SK-N-SH treated with all-trans-retinoic acid at 6 μM for 48 hours (cell line): ENCODE results near the gene CFAP61.

Source experiments
- ATAC-seq: fragments of 200-7000 bp; cut with Tn5 transposase; 3 replicates; pipeline ENCODE4 v1.9.1; 2020; ENCODE audit warnings: mild to moderate bottlenecking, moderate library complexity
- ARNTL ChIP-seq: fragments of 450-650 bp; formaldehyde crosslinking; IDR thresholded peaks from 2 replicates; pipeline ENCODE4 v1.5.0; 2020; ENCODE audit warnings: low read depth, mild to moderate bottlenecking, moderate library complexity, borderline replicate concordance
- BACH2 ChIP-seq: fragments of 250-450 bp; sonication (Bioruptor Pico); IDR thresholded peaks from 2 replicates; pipeline ENCODE4 v1.9.0; 2021; ENCODE audit warnings: mild to moderate bottlenecking, borderline replicate concordance
- CSDC2 ChIP-seq: fragments of 250-450 bp; sonication (Bioruptor Pico); IDR thresholded peaks from 2 replicates; pipeline ENCODE4 v1.5.0; 2020; ENCODE audit warnings: mild to moderate bottlenecking, moderate library complexity
- GLIS3 ChIP-seq: fragments of 250-450 bp; sonication (Bioruptor Pico); IDR thresholded peaks from 2 replicates; pipeline ENCODE4 v1.5.0; 2020; ENCODE audit warnings: mild to moderate bottlenecking, moderate library complexity
- ISL1 ChIP-seq: fragments of 250-450 bp; sonication (Bioruptor Pico); IDR thresholded peaks from 2 replicates; pipeline ENCODE4 v2.1.2; 2022; ENCODE audit warnings: mild to moderate bottlenecking, moderate library complexity
- PPARA ChIP-seq: fragments of 250-450 bp; sonication (Bioruptor Pico); IDR thresholded peaks from 2 replicates; pipeline ENCODE4 v1.5.0; 2020; ENCODE audit warnings: mild to moderate bottlenecking, borderline replicate concordance
- SNAI2 ChIP-seq: fragments of 250-450 bp; sonication (Bioruptor Pico); IDR thresholded peaks from 2 replicates; pipeline ENCODE4 v1.5.0; 2020; ENCODE audit warnings: mild to moderate bottlenecking, moderate library complexity
- TCF4 ChIP-seq: fragments of 250-450 bp; sonication (Bioruptor Pico); IDR thresholded peaks from 2 replicates; pipeline ENCODE4 v1.8.0; 2021; ENCODE audit warnings: mild to moderate bottlenecking, moderate library complexity, borderline replicate concordance
- TOX ChIP-seq: fragments of 250-450 bp; sonication (Bioruptor Pico); IDR thresholded peaks from 2 replicates; pipeline ENCODE4 v1.8.0; 2021; ENCODE audit warnings: mild to moderate bottlenecking, moderate library complexity, borderline replicate concordance
- ZC3H10 ChIP-seq: fragments of 250-450 bp; sonication (Bioruptor Pico); IDR thresholded peaks from 2 replicates; pipeline ENCODE4 v1.5.1; 2021; ENCODE audit warnings: mild to moderate bottlenecking, moderate library complexity
- ZFP3 ChIP-seq: fragments of 250-450 bp; sonication (Bioruptor Pico); IDR thresholded peaks from 2 replicates; pipeline ENCODE4 v1.5.0; 2020; ENCODE audit warnings: mild to moderate bottlenecking, moderate library complexity
- ZFP30 ChIP-seq: fragments of 450-650 bp; formaldehyde crosslinking; IDR thresholded peaks from 2 replicates; pipeline ENCODE4 v1.5.0; 2022; ENCODE audit warnings: mild to moderate bottlenecking, moderate library complexity
- ZNF565 ChIP-seq: fragments of 450-650 bp; formaldehyde crosslinking; conservative IDR thresholded peaks from 2 replicates; pipeline ENCODE4 v1.5.0; 2020; ENCODE audit warnings: low read depth, mild to moderate bottlenecking, moderate library complexity
- ZNF70 ChIP-seq: fragments of 450-650 bp; formaldehyde crosslinking; IDR thresholded peaks from 2 replicates; pipeline ENCODE4 v1.5.0; 2020; ENCODE audit warnings: mild to moderate bottlenecking, moderate library complexity
- ZNF8 ChIP-seq: fragments of 450-650 bp; formaldehyde crosslinking; IDR thresholded peaks from 2 replicates; pipeline ENCODE4 v1.5.0; 2020; ENCODE audit warnings: mild to moderate bottlenecking, moderate library complexity
- TF ChIP-seq, protein P1 (sequence below): fragments of 250-450 bp; sonication (Bioruptor Pico); IDR thresholded peaks from 2 replicates; pipeline ENCODE4 v1.5.1; 2021; ENCODE audit warnings: mild to moderate bottlenecking, moderate library complexity
- TF ChIP-seq, protein P2 (sequence below): fragments of 250-450 bp; sonication (Bioruptor Pico); IDR thresholded peaks from 2 replicates; pipeline ENCODE4 v1.5.0; 2020; ENCODE audit warnings: mild to moderate bottlenecking, moderate library complexity
- TF ChIP-seq, protein P3 (sequence below): fragments of 250-450 bp; sonication (Bioruptor Pico); IDR thresholded peaks from 2 replicates; pipeline ENCODE4 v1.8.0; 2021; ENCODE audit warnings: low read depth, mild to moderate bottlenecking, moderate library complexity, borderline replicate concordance
- TF ChIP-seq, protein P4 (sequence below): fragments of 250-450 bp; sonication (Bioruptor Pico); IDR thresholded peaks from 2 replicates; pipeline ENCODE4 v1.8.0; 2020; ENCODE audit warnings: mild to moderate bottlenecking, moderate library complexity, borderline replicate concordance
- TF ChIP-seq, protein P5 (sequence below): fragments of 250-450 bp; sonication (Bioruptor Pico); IDR thresholded peaks from 2 replicates; pipeline ENCODE4 v1.5.1; 2020; ENCODE audit warnings: low read depth, mild to moderate bottlenecking, moderate library complexity

The CFAP61 gene

DNA sequence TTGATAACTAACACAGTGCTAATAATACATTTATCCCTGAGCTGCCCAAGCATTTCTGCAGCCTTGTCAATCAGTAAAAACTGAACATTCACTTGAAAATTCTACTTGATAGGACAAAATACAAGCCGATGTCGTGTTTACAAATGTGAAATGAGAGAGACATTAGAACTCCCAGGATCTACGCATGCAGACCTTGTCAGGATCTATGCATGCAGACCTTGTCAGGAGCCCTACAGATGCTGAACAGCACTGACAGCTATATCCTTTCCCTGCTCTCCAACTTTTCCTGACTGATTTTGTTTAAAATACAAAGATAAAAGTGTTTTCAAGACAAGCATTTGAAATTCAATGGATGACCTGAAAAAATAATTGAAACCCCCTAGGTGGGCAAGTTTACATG lies 344.5 kb downstream of the CFAP61 start:
- TF ChIP-seq TCF4 (CRISPR knock-in tag) = no peak
- no peak for TF ChIP-seq ISL1 (CRISPR knock-in tag)
- no peak for TF ChIP-seq PPARA (CRISPR knock-in tag)
- TF ChIP-seq TOX = no peak
- TF ChIP-seq ARNTL (CRISPR knock-in tag) = no peak
- no peak for TF ChIP-seq ZNF8
- no peak for TF ChIP-seq ZFP3 (CRISPR knock-in tag)
- no peak for TF ChIP-seq SNAI2
- TF ChIP-seq, protein P1, sequence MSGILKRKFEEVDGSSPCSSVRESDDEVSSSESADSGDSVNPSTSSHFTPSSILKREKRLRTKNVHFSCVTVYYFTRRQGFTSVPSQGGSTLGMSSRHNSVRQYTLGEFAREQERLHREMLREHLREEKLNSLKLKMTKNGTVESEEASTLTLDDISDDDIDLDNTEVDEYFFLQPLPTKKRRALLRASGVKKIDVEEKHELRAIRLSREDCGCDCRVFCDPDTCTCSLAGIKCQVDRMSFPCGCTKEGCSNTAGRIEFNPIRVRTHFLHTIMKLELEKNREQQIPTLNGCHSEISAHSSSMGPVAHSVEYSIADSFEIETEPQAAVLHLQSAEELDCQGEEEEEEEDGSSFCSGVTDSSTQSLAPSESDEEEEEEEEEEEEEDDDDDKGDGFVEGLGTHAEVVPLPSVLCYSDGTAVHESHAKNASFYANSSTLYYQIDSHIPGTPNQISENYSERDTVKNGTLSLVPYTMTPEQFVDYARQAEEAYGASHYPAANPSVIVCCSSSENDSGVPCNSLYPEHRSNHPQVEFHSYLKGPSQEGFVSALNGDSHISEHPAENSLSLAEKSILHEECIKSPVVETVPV (CRISPR knock-in tag) = no peak
- TF ChIP-seq BACH2 (CRISPR knock-in tag) = no peak
- TF ChIP-seq ZC3H10 (CRISPR knock-in tag) = no peak
- TF ChIP-seq, protein P2, sequence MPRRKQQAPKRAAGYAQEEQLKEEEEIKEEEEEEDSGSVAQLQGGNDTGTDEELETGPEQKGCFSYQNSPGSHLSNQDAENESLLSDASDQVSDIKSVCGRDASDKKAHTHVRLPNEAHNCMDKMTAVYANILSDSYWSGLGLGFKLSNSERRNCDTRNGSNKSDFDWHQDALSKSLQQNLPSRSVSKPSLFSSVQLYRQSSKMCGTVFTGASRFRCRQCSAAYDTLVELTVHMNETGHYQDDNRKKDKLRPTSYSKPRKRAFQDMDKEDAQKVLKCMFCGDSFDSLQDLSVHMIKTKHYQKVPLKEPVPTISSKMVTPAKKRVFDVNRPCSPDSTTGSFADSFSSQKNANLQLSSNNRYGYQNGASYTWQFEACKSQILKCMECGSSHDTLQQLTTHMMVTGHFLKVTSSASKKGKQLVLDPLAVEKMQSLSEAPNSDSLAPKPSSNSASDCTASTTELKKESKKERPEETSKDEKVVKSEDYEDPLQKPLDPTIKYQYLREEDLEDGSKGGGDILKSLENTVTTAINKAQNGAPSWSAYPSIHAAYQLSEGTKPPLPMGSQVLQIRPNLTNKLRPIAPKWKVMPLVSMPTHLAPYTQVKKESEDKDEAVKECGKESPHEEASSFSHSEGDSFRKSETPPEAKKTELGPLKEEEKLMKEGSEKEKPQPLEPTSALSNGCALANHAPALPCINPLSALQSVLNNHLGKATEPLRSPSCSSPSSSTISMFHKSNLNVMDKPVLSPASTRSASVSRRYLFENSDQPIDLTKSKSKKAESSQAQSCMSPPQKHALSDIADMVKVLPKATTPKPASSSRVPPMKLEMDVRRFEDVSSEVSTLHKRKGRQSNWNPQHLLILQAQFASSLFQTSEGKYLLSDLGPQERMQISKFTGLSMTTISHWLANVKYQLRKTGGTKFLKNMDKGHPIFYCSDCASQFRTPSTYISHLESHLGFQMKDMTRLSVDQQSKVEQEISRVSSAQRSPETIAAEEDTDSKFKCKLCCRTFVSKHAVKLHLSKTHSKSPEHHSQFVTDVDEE = no peak
- TF ChIP-seq CSDC2 = no peak
- TF ChIP-seq, protein P3, sequence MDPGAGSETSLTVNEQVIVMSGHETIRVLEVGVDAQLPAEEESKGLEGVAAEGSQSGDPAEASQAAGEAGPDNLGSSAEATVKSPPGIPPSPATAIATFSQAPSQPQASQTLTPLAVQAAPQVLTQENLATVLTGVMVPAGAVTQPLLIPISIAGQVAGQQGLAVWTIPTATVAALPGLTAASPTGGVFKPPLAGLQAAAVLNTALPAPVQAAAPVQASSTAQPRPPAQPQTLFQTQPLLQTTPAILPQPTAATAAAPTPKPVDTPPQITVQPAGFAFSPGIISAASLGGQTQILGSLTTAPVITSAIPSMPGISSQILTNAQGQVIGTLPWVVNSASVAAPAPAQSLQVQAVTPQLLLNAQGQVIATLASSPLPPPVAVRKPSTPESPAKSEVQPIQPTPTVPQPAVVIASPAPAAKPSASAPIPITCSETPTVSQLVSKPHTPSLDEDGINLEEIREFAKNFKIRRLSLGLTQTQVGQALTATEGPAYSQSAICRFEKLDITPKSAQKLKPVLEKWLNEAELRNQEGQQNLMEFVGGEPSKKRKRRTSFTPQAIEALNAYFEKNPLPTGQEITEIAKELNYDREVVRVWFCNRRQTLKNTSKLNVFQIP (CRISPR knock-in tag) = no peak
- TF ChIP-seq, protein P4, sequence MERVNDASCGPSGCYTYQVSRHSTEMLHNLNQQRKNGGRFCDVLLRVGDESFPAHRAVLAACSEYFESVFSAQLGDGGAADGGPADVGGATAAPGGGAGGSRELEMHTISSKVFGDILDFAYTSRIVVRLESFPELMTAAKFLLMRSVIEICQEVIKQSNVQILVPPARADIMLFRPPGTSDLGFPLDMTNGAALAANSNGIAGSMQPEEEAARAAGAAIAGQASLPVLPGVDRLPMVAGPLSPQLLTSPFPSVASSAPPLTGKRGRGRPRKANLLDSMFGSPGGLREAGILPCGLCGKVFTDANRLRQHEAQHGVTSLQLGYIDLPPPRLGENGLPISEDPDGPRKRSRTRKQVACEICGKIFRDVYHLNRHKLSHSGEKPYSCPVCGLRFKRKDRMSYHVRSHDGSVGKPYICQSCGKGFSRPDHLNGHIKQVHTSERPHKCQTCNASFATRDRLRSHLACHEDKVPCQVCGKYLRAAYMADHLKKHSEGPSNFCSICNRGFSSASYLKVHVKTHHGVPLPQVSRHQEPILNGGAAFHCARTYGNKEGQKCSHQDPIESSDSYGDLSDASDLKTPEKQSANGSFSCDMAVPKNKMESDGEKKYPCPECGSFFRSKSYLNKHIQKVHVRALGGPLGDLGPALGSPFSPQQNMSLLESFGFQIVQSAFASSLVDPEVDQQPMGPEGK (CRISPR knock-in tag) = no peak
- TF ChIP-seq, protein P5, sequence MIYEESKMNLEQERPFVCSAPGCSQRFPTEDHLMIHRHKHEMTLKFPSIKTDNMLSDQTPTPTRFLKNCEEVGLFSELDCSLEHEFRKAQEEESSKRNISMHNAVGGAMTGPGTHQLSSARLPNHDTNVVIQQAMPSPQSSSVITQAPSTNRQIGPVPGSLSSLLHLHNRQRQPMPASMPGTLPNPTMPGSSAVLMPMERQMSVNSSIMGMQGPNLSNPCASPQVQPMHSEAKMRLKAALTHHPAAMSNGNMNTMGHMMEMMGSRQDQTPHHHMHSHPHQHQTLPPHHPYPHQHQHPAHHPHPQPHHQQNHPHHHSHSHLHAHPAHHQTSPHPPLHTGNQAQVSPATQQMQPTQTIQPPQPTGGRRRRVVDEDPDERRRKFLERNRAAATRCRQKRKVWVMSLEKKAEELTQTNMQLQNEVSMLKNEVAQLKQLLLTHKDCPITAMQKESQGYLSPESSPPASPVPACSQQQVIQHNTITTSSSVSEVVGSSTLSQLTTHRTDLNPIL (CRISPR knock-in tag) = no peak
- no peak for TF ChIP-seq ZFP30 (CRISPR knock-in tag)
- TF ChIP-seq GLIS3 (CRISPR knock-in tag) = no peak

DNA sequence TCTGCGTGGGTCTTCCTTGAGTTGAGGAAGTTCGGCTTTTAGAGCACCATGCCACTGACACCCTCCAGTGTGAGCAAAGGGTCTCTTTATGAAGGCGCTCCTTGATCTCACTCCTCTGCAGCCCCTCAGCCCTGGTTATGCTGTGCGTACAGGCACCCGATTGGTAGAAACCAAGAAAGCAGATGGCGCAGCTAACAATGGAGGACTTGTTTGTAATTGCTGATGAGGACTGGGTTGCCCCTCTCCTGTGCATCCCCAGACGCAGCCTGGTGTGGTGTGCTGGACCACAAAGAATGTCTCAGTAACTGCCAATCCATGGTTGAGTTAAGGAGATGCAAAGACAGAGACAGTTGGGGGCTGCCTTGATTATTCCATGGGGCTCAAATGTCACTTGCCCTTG lies 345.8 kb downstream of the CFAP61 start:
- ATAC-seq = no peak

More for the DNA sequence above, 344.5 kb downstream of the CFAP61 start:
- no peak for ATAC-seq

DNA sequence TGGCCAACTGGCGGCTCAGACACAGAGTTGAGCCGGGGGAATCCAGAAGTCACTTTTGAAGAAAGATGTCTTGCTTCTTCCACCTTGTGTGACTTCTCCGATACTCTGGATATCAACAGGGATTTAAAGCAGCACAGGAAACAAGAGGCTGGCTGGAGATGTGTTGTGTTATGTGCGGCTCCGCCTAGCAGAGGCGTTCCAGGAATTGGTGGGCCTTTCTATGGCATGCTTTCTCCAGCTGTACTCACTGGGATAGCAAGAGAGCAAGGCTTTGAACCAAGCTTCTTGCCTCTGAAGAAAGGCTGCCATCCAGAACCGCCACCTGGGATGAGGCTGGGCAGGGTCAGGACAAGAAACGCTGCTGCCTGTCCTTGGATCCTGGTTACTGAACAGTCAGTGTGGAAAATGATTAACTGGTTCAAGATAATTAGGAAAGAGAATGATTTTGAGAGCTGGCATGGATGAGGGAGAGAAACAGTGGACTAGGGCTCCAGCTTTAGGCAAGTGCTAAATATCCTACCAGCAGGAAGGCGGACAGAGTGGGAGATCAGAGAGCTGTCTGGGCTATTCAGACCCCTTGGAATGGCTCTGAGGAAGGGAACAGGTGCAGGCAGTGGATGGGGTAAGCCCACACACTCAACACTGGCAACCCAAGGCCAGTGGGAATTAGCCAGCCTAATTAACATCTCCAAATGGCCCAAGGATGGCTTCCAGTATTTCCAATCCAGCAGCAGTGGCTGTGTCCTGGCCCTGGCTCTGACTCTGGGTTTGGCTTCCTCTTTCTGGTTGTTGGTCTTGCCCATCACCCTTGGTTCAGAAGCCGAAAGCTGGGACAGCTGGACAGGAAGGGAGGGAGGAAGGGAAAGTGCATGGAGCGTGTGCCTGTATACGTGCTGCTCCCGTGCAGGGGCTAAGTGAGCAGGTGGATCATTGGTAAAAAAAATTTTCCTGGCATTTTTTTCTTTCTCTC lies 347.5 kb downstream of the CFAP61 start:
- no peak for ATAC-seq
- TF ChIP-seq ZNF70 (no peak), TCF4 (CRISPR knock-in tag) (no peak), CSDC2 (no peak), BACH2 (CRISPR knock-in tag) (no peak)
- TF ChIP-seq, protein P3 (CRISPR knock-in tag) = no peak

More for the DNA sequence above, 345.8 kb downstream of the CFAP61 start:
- no peak for TF ChIP-seq ZFP30 (CRISPR knock-in tag)
- TF ChIP-seq TOX = no peak
- TF ChIP-seq BACH2 (CRISPR knock-in tag) = no peak
- TF ChIP-seq ZNF565 = no peak
- no peak for TF ChIP-seq CSDC2
- TF ChIP-seq, all 23 proteins: peak for 0
